HEK293T (cell line): ENCODE data around the gene FOXC1.

Experiments used
- ARNT ChIP-seq: fragments of 450-650 bp; IDR thresholded peaks from 2 replicates; pipeline ENCODE4 v1.6.1; 2017; ENCODE audit warnings: mild to moderate bottlenecking
- ELF4 ChIP-seq: fragments of 450-650 bp; IDR thresholded peaks from 2 replicates; pipeline ENCODE4 v1.6.1; 2017; ENCODE audit warnings: antibody characterized with exemption
- FOXA1 ChIP-seq: fragments of 450-650 bp; IDR thresholded peaks from 2 replicates; pipeline ENCODE4 v1.6.1; 2016; ENCODE audit warnings: mild to moderate bottlenecking
- FOXK2 ChIP-seq: fragments of 450-650 bp; IDR thresholded peaks from 2 replicates; pipeline ENCODE4 v1.6.1; 2016; ENCODE audit warnings: mild to moderate bottlenecking
- FOXM1 ChIP-seq: fragments of 450-650 bp; IDR thresholded peaks from 2 replicates; pipeline ENCODE4 v1.6.1; 2017; ENCODE audit warnings: mild to moderate bottlenecking, borderline replicate concordance
- NFRKB ChIP-seq: fragments of 450-650 bp; IDR thresholded peaks from 2 replicates; pipeline ENCODE4 v1.6.1; 2016; ENCODE audit warnings: mild to moderate bottlenecking, moderate library complexity
- SP1 ChIP-seq: fragments of 450-650 bp; IDR thresholded peaks from 2 replicates; pipeline ENCODE4 v1.6.1; 2017
- SUZ12 ChIP-seq: fragments of 450-650 bp; IDR thresholded peaks from 2 replicates; pipeline ENCODE4 v1.6.1; 2016; ENCODE audit warnings: mild to moderate bottlenecking
- ZNF384 ChIP-seq: fragments of 450-650 bp; IDR thresholded peaks from 2 replicates; pipeline ENCODE4 v1.6.1; 2016

GRCh38 chr6:1600764-1601157 is 9.0 kb upstream of the FOXC1 start:
- TF ChIP-seq NFRKB (no peak), ZNF384 (no peak), ARNT (no peak), ELF4 (no peak), SUZ12 (no peak), FOXA1 (no peak), FOXK2 (no peak), FOXM1 (no peak), SP1 (no peak)
